GM21515 (cell line): ENCODE data around the gene DIRAS3.
"Not testable (repeated sequence)": the region's sequence is repeated elsewhere in the genome, so short reads cannot be mapped to it uniquely, and the experiment has no call there.

Experiments
- ATAC-seq: cut with Tn5 transposase; IDR thresholded peaks from one replicate; pipeline ENCODE4 v1.9.1; 2021; ENCODE audit not compliant: unreplicated experiment

The DIRAS3 gene, protein sequence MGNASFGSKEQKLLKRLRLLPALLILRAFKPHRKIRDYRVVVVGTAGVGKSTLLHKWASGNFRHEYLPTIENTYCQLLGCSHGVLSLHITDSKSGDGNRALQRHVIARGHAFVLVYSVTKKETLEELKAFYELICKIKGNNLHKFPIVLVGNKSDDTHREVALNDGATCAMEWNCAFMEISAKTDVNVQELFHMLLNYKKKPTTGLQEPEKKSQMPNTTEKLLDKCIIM

DNA sequence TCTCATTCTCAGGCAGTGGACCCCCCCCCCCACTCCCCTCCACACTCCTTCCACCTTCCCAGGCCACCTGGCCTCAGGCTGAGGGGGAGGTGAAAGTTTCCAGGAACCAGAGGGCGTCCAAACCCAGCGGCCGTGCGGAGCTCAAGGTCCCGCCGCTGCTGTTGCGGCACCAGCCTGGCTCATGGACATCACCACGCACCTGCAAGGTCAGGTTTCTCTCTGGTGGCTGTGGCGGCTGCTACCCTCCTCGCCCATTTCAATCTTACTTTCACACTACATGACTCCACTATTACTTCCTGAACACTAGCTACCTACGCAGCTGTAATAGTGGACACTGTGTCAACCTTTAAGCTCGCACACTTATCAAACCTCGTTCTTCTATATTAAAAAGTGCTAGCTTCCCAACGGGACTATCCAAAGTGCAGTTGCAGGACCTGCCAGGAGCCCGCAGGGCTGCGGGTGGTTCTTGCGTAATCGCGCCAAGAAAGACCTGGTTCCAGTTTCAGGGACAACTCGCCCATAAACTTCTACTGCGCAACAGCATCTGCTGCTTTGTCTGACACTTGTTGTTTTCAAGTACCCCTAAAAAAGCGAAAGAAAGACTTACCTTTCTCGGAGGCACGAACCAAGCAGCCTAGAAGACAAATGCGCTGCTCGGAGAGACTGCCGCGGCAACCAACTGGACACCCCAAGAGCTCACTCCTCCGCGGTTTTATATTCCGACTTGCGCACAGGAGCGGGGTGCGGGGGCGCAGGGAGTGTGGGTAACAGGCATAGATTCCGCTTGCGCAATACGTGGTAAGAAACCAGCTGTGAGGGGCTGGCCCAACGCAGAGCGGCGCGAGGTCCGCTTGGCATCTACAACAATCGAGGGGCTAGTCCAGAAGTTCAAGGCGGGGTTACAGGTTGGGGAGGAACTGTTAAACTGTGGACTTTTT, at the start of gene DIRAS3:
Gene DIRAS3, minus strand, starts transcription at position 687 of the 938 bp plus-strand sequence. CDS start 3,330 bp downstream, outside the sequence.
- no peak for ATAC-seq

DNA sequence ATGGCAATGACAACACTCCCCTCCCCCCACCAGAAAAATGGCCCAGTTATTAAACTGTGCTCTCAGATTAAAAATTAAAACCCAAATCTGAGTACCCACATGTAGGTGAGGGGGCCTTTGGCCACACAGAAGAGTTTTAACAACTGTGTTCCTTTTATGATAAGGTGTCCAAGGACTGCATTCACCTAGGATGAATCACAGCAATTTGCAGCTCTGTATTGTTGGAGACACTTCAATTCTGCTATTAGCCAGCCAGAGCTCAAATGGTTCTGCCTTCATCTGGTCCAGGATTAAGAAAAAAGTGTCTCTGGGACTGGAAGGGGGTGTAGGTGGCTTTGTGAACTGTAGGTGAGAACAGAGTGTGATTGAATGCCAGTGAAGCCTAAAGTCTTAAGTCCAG, 43.3 kb upstream of the DIRAS3 start:
- no peak for ATAC-seq

DNA sequence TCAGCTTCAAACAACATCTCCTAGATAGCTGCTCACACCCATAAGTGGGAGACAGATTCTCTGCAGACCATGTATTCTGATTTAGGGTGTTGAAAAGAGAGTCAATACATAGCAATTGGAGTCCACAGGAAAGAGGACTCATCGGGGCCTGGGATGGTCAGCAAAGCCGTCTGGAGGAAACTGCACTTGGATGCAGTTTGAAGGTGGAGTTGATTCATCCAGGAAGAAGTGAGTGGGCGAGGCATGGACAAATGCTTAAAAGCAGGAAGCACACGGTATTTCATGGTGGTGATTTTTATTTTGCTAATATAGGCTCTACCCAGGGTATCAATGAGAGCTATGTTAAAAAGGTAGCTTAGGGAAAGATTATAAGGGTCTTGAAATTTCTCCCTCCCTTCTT, 36.8 kb upstream of the DIRAS3 start:
- no peak for ATAC-seq

DNA sequence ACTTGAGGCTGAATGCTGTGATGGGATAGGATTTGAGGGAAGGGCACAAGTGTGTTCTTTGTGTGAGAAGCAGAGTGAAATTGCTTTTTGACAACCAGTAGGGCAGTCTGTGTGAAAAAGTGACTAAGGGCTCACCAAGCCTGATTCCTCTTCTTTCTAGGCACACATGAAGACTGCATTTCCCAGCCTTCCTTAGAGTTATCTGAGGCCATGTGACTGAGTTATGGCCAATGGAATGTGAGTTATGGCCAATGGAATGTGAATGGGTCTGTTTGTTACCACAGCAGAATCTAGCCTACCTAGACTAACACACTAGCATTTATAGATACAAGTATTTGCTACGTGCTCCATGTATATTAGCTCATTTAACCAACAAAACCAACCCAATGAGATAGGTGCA, 35.3 kb upstream of the DIRAS3 start:
- no peak for ATAC-seq

DNA sequence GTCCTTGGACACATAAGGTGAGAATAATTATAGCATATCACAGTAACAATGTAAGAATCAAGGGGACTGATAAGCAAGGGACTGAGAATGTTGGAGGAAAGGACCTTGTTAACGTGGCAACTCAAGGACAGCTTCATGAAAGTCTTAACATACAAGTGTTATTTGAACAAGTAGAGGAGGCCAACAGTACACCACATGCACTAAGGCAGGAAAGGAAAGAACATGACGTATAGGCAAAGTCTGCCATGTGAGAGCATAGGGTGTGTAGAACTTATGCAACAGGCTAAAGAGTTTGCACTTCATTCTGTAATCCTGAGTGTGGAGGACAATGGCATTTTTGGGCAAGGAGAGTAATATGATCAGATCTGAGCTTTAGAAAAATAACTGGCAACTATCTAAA, 33.3 kb upstream of the DIRAS3 start:
- ATAC-seq: no peak

DNA sequence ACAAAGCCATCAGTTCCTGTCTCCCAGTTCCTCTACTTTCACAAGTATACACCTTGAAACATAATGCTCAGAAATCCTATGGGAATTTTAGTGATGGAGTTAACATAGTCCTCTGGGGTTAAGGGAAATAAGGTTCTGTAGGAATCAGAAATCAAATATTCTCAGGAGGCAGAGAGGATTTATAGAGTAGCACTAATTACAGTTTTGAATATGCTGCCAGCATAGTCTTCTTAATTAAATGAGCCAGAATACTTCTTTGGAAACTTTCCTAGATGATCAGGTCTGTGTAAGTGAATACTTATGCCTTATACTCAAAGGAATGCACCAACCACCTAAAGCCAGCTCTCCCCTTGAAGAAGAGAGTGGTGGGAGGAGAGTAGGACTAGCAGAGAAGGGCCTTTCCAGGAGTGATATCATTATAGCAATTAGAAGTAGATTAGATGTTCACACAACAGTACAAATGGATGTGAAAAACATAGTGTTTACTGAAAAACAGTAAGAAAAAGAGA, 31.4 kb upstream of the DIRAS3 start:
- no peak for ATAC-seq

DNA sequence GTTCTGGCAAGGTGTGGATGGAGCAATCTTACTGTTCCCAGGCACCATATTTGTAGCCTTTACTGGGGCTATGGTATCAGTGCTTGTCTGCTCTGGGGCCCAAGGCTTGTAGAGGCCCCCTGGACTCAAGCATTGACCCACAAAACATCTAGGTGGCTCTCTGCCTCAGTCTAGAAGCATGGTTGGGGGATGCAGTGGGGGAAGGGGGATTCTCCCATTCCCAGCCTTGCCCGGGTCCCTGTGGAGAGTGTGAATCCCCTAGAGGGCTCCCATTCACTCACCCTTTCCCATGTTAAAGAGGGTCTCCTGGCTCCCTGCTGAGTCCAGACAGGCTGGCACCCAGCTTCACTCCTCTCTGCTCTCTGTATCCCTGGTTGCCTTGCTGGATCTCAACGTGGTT, 28.2 kb upstream of the DIRAS3 start:
- no peak for ATAC-seq

DNA sequence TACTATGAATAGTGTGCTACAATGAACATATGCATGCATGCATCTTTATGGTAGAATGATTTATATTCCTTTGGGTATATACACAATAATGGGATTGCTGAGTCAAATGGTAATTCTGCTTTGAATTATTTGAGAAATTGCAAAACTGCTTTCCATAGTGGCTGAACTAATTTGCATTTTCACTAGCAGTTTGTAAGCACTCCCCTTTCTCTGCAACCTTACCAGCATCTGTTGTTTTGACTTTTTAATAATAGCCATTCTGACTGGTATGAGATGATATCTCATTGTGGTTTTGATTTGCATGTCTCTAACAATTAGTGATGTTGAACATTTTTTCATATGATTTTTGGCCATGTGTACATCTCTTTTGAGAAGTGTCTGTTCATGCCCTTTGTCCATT, 24.0 kb upstream of the DIRAS3 start:
- ATAC-seq: no peak

DNA sequence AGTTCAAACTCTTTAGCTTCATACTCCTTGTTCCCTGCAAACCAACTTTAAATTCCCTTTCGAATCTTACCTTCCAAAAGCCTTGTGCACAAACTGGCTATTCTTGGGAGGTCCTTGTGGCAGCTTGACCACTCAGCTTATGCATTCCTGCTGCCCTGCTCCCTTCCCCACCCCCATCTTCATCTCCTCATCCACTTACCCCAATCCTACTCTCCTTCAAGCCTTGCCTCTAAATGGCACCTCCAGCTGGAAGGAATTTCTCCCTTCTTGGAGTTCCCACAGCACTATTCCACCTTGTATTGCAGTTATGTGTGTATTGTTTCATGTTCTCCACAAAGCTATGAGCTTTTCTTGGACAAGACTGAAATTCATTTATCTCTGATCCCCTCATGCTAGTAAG, 15.3 kb upstream of the DIRAS3 start:
- ATAC-seq: no peak

DNA sequence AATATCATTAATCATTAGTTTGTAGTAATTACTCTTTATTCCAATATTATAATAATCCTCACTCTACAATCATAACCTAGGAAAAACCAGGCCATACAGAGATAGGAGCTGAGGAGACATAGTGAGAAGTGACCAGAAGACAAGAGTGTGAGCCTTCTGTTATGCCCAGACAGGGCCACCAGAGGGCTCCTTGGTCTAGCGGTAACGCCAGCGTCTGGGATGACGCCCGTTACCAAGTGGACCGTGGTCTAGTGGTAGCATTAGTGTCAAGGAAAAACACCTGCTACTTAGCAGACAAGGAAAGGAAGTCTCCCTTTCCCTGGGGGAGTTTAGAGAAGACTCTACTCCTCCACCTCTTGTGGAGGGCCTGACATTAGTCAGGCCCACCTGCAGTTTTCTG, 7.6 kb upstream of the DIRAS3 start:
- not testable (repeated sequence) for ATAC-seq

DNA sequence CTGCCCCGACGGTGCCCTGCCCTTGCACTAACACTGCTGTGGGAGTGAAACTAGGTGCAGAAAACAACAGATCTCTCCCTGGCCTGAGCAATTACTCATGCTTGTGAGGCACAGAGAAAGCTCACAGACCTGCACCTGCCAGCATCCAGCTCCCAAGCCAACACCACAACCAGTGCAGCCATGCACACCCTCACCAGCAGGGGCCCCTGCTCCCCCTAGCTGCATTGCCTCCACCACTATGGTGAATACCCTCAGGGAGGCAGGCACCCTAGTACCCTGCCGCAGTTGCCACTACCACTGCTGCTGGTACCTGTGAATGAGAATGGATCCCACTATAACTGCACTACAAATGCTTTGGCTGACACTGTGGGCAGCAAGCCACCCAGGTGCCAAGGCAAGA, 7.1 kb upstream of the DIRAS3 start:
- no peak for ATAC-seq

DNA sequence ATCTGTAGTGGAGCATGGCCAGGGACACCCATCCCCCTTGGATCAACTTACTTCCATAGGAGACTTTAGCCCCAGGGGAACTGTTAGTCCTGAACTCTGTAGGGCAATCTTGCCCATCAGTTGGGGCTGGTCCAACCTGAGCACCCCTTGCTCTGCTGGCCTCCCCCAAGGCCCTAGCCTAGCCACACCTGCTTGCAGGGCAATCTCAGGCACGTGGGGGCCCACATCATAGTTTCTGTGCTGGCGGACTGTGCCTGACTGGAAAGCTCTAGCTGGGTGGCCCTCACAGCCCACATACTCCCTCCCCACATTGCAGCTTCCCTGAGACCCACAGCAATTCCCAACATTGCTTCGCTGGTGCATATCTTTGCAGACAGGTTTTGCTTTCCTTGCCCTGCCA, 6.6 kb upstream of the DIRAS3 start:
- ATAC-seq: no peak

DNA sequence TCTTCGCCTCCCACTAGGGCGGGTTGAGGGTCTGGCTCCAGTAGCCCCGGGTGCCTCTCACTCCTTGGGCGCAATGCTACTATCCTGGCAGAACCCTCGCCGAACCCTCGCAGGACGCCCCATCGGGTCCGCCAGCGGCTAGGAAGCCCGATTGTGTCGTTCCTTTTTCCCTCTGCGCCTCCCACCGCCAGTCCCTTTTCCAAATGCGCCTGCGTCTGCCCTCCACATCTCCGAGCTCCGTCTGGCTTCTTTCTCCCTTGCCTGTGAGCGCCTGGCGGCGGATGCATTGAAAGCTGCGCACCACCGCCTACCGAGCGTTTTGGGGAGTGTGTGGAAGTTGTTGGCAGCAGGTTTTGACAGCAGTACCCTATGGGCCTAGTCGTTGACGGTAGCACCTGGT, 1.0 kb upstream of the DIRAS3 start:
- ATAC-seq: no peak

DNA sequence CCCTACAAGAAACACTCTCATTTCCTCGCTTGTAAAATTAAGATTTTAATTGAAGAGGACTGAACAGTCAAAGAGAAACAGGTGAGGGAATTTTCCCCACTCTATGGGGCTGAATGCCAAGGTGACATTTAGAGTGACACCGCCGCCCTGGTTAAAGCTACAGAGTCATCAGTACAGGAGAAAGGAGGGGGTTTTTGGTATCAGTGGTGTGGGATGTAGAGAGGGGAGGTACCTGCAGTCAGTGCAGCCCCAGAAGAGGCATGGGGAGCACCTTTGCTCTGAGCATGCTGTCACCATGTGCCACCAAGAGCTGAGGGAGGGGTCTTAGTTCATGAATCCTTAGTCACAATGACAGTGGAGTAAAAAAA, 2.8 kb downstream of the DIRAS3 start:
- ATAC-seq: no peak

DNA sequence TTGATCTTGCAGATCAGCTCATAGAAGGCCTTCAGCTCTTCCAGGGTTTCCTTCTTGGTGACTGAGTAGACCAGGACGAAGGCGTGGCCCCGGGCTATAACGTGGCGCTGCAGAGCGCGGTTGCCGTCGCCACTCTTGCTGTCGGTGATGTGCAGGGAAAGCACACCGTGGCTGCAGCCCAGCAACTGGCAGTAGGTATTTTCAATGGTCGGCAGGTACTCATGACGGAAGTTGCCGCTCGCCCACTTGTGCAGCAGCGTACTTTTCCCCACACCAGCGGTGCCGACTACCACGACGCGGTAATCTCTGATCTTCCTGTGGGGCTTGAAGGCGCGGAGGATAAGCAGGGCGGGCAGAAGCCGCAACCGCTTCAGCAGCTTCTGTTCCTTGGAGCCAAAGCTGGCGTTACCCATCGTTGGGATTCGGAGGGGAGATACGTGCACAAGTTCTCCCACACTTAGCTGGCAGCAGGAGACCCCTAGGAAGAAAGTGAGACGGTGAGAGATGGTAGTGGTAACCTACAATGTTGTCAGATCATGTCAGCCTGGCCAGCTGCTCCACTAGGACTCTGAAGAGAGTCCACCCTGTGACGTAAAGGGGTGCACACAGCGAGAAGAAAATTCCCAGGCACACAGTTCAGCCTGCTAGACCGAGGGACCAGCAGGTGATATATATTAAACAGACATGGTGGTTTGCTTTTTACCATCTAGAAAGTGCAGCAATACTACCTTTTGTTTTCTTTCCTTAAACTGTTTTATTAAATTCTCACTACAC, 3.4 kb downstream of the DIRAS3 start:
- no peak for ATAC-seq

DNA sequence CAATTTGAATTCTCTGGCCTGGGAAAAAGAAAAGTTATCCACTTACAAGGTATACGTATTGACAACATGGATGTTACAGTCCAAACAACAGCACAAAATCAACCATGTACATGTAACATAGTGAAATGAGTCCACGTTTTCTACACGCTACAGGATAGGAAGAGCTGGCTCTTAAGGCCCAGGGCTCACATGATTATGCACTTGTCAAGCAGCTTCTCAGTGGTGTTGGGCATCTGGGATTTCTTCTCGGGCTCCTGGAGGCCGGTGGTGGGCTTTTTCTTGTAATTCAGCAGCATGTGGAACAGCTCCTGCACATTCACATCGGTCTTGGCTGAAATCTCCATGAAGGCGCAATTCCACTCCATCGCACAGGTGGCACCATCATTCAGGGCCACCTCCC, 4.0 kb downstream of the DIRAS3 start:
- no peak for ATAC-seq

DNA sequence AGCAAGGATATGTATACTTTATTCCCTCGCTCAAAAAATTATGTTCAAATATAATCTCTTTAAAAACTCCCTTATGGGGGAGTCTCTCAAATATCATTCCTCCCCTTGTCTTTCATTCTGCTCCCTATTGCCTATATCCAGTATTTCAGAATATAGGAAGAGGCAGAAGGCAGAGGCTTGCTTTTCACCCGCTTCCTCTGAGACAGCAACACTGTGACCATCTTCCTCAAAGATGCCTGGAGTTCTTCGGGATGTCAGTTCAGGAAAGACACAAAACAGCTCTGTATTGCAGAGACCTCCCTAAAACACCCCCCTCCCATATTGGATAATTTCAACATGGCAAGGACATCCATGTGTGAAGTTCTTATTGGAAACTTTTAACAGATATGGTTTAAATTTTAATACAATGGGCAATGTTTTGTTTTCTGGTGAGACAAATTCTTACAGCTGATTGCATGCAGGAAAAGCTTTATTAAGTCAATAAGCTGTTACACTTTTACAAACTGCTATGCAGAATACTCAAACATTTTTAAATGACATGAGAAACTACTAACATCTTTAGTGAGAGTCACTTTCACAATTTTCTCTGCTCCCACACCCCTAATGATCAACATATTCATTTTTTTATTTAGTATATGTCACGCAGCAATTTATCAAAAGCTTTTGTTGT, 4.8 kb downstream of the DIRAS3 start:
- ATAC-seq: no peak

DNA sequence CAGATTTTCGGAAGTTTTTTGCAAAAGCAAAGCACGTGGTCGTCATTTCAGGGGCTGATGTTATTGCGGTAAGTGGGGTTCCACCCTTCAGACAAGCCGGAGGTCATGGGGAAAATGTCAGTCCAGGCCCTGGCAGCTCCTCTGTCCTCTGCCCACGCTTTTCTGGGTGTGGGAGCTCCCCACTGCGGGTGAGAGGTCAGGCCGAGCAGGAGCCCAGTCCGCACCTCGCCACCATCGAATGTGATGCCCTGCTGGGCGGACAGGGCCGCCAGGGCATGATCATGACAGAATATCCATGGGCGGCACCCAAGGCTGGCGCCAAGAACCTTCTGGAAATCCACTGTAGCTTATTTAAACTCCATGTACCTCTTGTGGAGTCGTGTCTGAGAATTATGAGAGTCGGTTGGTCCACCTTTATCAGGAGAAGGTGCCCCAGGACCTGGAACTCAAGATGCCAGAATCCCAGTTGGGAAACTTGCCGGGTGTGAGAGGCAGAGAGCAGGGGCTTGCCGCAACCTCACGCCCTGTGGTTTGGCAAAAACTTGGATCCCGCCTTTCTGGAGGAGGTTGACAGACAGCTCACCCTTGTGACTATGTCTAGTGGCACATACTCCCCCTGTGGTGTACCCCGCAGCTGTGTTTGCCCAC, 6.9 kb downstream of the DIRAS3 start:
- ATAC-seq: no peak

DNA sequence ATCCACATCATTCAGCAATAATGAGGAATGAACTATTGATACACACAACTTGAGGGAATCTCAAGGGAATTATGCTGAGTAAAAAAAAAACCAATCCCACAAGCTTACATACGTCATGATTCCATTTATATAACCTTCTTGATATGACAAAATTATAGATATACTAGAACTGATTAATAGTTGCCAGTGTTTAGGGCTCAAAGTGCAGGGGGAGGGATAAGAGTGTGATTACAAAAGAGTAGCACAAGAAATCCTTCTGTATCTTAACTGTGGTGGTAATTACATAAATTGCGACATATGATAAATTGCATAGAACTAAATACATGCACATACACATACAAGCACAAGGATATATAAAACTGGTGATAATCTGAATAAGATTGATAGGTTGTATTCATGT, 13.5 kb downstream of the DIRAS3 start:
- no peak for ATAC-seq

DNA sequence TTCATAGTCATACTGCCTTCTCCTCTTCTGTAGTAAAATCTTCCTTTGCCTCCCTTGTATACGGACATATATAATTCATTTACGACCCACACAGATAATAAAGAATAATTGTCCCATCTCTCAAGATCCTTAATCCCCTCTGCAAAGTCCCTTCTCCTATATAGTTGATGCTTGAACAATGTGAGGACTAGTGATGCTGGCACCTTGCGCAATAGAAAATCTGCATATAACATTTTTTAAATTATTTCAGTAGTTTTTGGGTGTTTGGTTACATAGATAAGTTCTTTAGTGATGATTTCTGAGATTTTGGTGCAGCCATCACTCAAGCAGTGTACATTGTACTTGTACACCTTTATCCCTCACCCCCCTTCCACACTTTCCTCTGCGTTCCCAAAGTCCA, 21.0 kb downstream of the DIRAS3 start:
- no peak for ATAC-seq

DNA sequence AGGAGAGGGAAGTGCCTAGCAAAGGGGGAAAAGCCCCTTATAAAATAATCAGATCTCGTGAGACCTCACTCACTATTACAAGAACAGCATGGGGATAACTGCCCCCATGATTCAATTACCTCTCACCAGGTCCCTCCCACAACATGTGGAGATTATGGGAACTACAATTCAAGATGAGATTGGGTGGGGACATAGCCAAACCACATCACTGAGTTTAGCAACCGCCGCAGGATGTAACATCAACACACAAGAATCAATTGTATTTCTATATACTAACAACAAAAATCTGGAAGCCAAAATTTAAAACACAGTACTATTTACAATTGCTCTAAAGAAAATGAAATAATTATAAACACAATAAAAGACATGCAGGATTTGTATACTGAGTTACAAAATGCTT, 21.9 kb downstream of the DIRAS3 start:
- ATAC-seq: no peak
